Kidney (tissue), 14 donors: Measurements from ENCODE around the gene FHOD3. TPM values are rescaled to one million over a fixed set of nuclear protein-coding genes. Genes with fewer than 3 reads are reported as not detected.

ENCODE experiments used
- DNase-seq, 5 donors: peaks; one replicate each; pipeline ENCODE4 v3.0.0-alpha.2; 2013 to 2020
- FAIRE-seq: peaks from 2 replicates; lab custom pipeline; 2012; peaks lifted over from hg19 to GRCh38; lab: Jason Lieb, UNC
- H3K27ac ChIP-seq, 2 donors: one replicate each; pipeline ENCODE4 v1.7.0; 2013; ENCODE audit warnings: low read depth in 2 of 2, low read length in 2 of 2, inconsistent platforms in 1 of 2
- H3K27me3 ChIP-seq: one replicate; pipeline ENCODE4 v1.7.1; 2013; ENCODE audit warnings: low read length, inconsistent platforms; ENCODE audit not compliant: control insufficient read depth, insufficient read depth
- H3K36me3 ChIP-seq, 3 donors: one replicate each; pipeline versions ENCODE4 v1.7.0 to v1.7.1; 2013; ENCODE audit warnings: low read length in 3 of 3, control low read depth in 1 of 3, inconsistent platforms in 1 of 3; ENCODE audit not compliant: insufficient read depth in 3 of 3, control insufficient read depth in 2 of 3
- H3K4me1 ChIP-seq, 3 donors: one replicate each; pipeline versions ENCODE4 v1.7.0 to v1.7.1; 2013; ENCODE audit warnings: low read length in 3 of 3, inconsistent platforms in 1 of 3, low read depth in 1 of 3; ENCODE audit not compliant: control insufficient read depth in 2 of 3, insufficient read depth in 2 of 3
- H3K4me3 ChIP-seq, 3 donors: one replicate each; pipeline versions ENCODE4 v1.7.0 to v1.8.1; 2013; ENCODE audit warnings: low read length in 3 of 3, control low read depth in 1 of 3, inconsistent platforms in 1 of 3
- H3K9ac ChIP-seq, 3 donors: one replicate each; pipeline versions ENCODE4 v1.7.0 to v1.7.1; 2013; ENCODE audit warnings: low read length in 3 of 3, control low read depth in 1 of 3, inconsistent platforms in 1 of 3
- H3K9me3 ChIP-seq, 3 donors: one replicate each; pipeline versions ENCODE4 v1.7.0 to v1.7.1; 2013; ENCODE audit warnings: low read length in 3 of 3, control low read depth in 1 of 3, inconsistent platforms in 1 of 3; ENCODE audit not compliant: control insufficient read depth in 2 of 3, insufficient read depth in 1 of 3
- CTCF ChIP-seq: IDR thresholded peaks from 3 replicates; pipeline ENCODE4 v1.5.1; 2012; ENCODE audit warnings: mild to moderate bottlenecking, moderate library complexity, borderline replicate concordance; ENCODE audit not compliant: insufficient read depth; ENCODE audit errors: extremely low read depth
- intact Hi-C: fragments of 100-400 bp; cut with DNase I; formaldehyde crosslinking; loops from one replicate; pipeline ENCODE4 v1.11.1; 2022
- polyA plus RNA-seq: library from polyadenylated mRNA; stranded (reverse); fragments of 350-450 nt; fragmentation: Illumina TruSeq; extraction: RNeasy Lipid Tissue Mini Kit (QIAGEN cat#74804); gene quantifications from one replicate; pipeline ENCODE4 v1.2.3, GENCODE V29; 2014; ENCODE audit warnings: low read depth, low replicate concordance; ENCODE audit not compliant: insufficient read depth
- total RNA-seq: library from RNA; stranded (reverse); fragmentation: NEBNext Ultra II Directional; extraction: Animal tissue kit (Norgen Biotek cat#: 25700); gene quantifications from one replicate; pipeline ENCODE4 v1.2.1, GENCODE V29; 2021
- donor health status: control.
- donor health status: control.
- donor health status: control.
- donor health status: control.
- donor health status: control.
- donor health status: DM: yes; HTN: yes; CAD: no.
- donor health status: Normal renal cell carcinoma (clear cell type).

Gene FHOD3
- total and polyA plus RNA-seq, 2 donors from 2014 or later = 21.5 to 28.0 TPM

- no peak for TF ChIP-seq CTCF
- FAIRE-seq = no peak
- H3K4me1 ChIP-seq = no peaks in the 10 kb centered on the region
Observed at GRCh38 chr18:36623681-36624190, 326.2 kb downstream of the FHOD3 start.

GRCh38 chr18:36624451-36625167, 327.1 kb downstream of the FHOD3 start:
- intact Hi-C loops = no loop called here
- no peak for DNase-seq
- Histone ChIP-seq H3K9ac (no peak overlapping the region), H3K27ac (no peak overlapping the region), H3K4me1 (no peaks in the 10 kb centered on the region), H3K27me3 (no peaks in the 10 kb centered on the region), H3K4me3 (no peak overlapping the region), H3K36me3 (peaks cover 0 to under 1% (median 0%) of the 10 kb centered on the region in 3 donors), H3K9me3 (no peaks in the 10 kb centered on the region)
- no peak for TF ChIP-seq CTCF
- no peak for FAIRE-seq

More at GRCh38 chr18:36623681-36624190, 326.2 kb downstream of the FHOD3 start:
- peaks cover 0 to 4% (median 0%) of the 10 kb centered on the region in 3 donors for H3K36me3 ChIP-seq
- no peak overlapping the region for H3K27ac ChIP-seq
- H3K9me3 ChIP-seq = no peaks in the 10 kb centered on the region
- H3K9ac ChIP-seq = no peak overlapping the region
- no peak for DNase-seq
- no peaks in the 10 kb centered on the region for H3K27me3 ChIP-seq
- no peak overlapping the region for H3K4me3 ChIP-seq
- intact Hi-C loops = no loop called here

- no peak overlapping the region for H3K4me3 ChIP-seq
- no peak overlapping the region for H3K9ac ChIP-seq
- no peak for TF ChIP-seq CTCF
- H3K36me3 ChIP-seq = no peaks in the 10 kb centered on the region
- no peaks in the 10 kb centered on the region for H3K9me3 ChIP-seq
- intact Hi-C loops = no loop called here
- FAIRE-seq (no peak), DNase-seq (no peak)
- H3K27me3 ChIP-seq = no peaks in the 10 kb centered on the region
- no peaks in the 10 kb centered on the region for H3K4me1 ChIP-seq
- no peak overlapping the region for H3K27ac ChIP-seq
Observed at GRCh38 chr18:36625386-36625785, 327.9 kb downstream of the FHOD3 start.
